Panc1 (cell line): ENCODE measurements around the gene MAGEA9B. TPM values are rescaled to one million over a fixed set of nuclear protein-coding genes. Genes with fewer than 3 reads are reported as not detected.

ENCODE experiments used
- total RNA-seq: library from RNA; stranded (reverse); gene quantifications from one replicate; pipeline ENCODE4 v1.2.1, GENCODE V29; 2021; ENCODE audit not compliant: unreplicated experiment

The MAGEA9B gene
- total RNA-seq, 1 experiment from 2014 or later: not detected

Other genes starting within 250 kb of the MAGEA9B start
- gene IDS, start 82.2 kb downstream of the MAGEA9B start, total RNA-seq: 78.7 TPM
- 26.8 TPM for gene EOLA1, start 46.4 kb downstream of the MAGEA9B start, total RNA-seq
- gene HSFX3, start 37.5 kb downstream of the MAGEA9B start, total RNA-seq: not detected
- gene HSFX2, start 7.9 kb upstream of the MAGEA9B start, total RNA-seq: 0.26 TPM
- gene TMEM185A, start 44.3 kb upstream of the MAGEA9B start, total RNA-seq: 27.3 TPM
- gene MAGEA11, start 124.6 kb upstream of the MAGEA9B start, total RNA-seq: not detected
- gene HSFX1, start 186.6 kb upstream of the MAGEA9B start, total RNA-seq: 1.0 TPM
- gene MAGEA9, start 194.5 kb upstream of the MAGEA9B start, total RNA-seq: not detected